GM10847 (cell line): Measurements from ENCODE around the gene RAPGEF3.

Experiments used
- POLR2A ChIP-seq: IDR thresholded peaks from 2 replicates; pipeline ENCODE4 v1.6.1; 2011; ENCODE audit not compliant: insufficient read length; ENCODE audit errors: extremely low read depth

Gene RAPGEF3

DNA sequence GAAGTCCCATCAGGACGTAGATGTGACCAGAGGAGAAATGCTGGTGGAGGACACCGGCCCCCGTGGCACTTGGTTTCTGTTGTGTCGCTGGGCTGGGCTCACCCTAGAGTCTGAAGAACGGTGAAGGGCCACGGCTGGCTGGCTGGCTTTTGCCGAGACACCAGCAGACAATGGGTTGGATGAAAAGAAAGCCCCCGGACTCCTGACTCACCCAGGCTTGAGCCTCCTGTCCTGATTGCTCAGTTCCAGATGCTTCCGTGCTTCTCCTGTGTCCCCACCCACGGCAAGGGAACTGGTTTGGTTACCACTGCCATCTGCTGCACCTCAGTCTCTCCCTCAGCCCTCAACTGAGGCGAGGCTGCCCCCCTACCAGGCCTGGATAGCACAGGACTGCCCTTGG is 23.0 kb downstream of the RAPGEF3 start:
- TF ChIP-seq POLR2A: no peak

DNA sequence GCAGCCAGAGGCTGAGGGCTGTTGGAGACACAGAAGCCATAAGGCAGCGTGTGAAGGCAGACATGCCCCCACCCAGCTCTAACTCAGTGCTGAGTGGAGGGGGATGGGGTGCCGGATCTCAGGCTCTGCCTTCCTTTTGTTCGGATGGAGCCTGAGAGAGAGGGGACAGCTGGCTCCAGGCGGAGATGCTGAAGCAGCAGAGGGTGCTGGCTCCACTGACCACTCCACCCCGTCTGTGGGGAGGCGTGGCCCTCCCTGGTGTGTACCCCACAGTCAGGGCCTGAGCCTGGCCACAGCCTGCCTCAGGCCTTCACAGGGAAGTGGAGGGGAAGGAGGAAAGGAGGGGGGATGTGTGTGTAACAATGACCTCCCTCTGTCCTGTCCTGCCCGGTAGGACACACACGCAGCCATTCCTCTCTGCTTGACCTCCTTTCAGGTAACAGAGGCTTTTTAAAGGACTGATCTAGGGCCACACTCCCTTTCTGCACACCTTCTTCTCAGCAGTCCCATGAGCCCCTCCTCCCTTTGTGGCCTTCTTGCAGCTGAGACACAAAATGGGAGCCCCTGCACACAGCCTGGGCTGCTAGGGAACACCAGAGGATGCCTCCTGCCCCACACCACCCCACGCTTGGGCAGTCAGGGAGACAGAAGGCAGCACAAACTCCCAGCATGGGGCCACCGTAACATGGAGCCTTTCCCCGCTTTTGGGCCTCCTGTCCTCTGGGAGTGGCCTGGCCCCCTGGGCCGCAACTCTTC is 23.8 kb downstream of the RAPGEF3 start:
- TF ChIP-seq POLR2A: no peak

DNA sequence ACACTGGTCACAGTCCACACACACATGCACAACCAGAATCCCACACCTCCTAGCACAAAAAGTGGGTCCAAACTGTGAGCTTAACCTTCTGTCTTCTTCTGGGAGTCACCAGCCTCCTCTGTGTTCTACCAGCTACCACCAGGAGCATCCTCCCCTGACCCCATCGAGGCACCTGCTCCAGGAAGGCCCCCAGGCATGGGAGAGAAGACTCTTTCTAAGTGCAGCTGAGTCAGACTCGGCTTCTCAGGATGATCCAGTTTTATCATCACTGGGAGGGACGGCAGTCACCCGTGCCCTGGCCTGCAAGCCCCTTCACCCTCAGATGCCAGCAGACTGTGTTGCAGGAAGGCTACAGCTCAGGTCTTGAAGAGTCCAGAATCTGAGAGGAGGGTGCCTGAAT is 25.5 kb downstream of the RAPGEF3 start:
- TF ChIP-seq POLR2A: no peak

DNA sequence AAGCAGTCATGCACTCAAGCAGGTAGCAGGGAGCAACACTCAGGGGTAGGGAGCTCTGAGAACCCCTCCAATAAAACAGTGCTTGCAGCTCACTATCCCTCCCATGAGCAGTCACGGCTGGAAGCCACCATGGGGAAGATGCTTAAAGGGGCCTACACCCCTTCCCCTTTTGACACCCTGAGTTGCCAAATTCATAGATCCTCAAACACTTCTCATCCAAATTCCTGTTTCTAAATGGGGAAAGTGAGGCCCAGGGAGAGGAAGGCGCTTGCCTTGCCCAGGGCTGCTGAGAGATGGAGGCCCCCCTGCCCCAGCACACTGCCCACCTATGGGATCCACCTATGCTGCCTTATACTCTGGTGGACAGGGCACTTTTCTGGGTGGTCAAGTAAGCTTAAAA is 26.2 kb downstream of the RAPGEF3 start:
- no peak for TF ChIP-seq POLR2A

DNA sequence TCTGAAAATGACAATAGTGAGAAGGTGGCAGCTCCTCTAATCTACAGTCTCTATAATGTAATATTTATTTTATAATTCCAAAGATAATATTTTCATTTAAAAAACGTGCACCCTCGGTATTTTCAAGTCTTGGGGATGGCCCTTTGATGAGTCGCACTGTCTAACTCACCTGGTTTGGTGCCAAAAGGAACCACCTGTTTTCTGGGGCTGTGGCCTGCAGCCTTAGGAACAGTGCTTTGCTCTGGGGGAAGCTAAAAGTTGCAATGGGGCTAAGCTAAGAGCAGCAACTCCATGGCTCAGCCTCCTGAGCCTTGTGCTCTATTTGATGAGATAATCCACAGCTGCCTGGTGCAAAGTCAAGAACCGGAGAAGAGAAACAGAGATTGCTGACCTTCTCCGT is 27.0 kb downstream of the RAPGEF3 start:
- TF ChIP-seq POLR2A: no peak

DNA sequence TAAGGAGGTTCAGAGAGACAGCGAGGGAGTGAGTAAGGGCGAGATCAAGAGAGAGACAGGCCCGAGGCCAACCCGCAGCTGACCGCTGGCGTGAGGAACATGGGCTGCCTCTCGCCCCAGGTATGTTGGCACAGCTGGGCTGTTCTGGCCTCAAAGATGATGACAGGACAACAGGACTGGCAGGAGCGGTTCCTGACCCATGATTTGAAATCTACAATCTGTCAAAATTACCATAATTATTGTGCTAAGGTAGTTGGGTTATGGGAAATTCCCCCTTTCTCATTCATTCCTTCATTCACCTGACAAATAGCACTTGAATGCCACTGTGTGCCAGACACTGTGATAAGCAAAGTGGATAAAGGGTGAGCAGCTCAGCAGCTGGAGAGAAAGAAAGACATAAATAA is 28.3 kb downstream of the RAPGEF3 start:
- no peak for TF ChIP-seq POLR2A

DNA sequence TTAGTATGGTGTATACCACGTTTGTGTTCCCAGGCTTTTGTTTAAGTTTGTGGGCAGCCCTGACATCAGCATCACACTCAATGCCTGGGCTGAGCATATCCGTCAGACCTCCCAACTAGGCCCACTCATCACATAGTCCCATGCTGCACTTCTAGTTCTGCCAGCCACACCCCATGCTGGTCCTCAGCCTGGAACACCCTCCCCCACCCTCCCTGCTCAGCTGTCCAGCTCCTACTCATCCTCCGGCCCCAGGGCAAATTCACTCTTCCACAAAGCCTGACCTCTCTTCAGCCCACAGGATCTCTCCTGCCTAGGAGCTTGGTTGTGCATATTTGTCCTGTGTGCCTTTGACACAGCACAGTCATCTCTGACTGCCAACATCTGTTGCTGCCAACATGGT is 29.4 kb downstream of the RAPGEF3 start:
- no peak for TF ChIP-seq POLR2A

DNA sequence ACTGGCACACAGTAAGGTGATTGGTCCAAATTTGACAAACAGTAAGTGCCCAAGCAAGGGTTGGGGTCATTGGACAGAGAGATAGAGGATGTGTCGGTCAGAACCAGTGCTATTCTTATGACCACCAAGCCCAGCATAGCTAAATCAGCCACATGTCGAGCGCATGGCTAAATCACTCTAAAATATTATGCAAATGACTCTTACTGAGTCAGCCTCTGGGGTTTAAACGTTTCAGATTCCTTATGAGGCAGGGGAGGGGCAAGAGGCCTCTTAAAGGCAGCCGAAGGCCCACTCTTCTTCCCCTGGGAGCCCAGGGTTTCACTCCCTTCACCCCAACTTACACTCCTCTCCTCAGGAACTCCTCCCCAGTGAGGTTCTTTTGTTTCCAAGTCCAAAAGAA is 32.8 kb downstream of the RAPGEF3 start:
- TF ChIP-seq POLR2A: no peak

DNA sequence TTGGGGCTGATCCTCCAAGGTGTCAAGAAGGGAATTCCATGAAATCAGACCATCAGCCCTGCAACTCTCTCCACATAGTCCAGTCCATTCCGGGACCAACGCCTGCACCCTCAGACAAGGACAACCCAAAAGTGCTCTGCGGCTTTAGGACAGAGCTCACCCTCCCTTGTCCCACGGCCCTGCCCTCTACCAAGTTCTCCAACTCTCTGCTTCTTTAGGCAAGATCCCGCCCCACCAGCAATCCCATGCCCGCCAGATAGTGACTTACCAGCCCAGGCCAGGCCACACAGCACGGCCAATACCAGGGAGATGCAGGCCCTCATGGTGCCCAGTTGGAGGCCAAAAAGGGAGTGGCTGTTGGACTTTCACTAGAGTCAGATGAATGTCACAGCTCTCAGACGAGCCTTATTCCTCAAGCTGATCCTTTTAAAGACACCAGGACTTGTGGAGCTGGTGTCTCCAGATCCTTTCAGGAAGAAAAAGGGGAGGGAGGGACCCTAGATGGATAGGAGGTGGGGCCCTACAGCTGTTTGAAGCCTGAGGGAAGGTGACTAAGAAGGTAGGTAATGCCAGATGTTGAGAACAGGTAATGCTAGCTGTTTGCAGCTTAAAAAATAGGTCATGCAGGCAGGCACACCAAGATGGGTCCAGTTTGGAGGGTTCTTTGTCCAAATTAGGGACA is 33.4 kb downstream of the RAPGEF3 start, which contains the start of gene ENDOU:
ENDOU (minus strand) TSS at position 400 of the 682 bp plus-strand sequence; CDS start at position 323, 77 bp downstream.
- no peak for TF ChIP-seq POLR2A

DNA sequence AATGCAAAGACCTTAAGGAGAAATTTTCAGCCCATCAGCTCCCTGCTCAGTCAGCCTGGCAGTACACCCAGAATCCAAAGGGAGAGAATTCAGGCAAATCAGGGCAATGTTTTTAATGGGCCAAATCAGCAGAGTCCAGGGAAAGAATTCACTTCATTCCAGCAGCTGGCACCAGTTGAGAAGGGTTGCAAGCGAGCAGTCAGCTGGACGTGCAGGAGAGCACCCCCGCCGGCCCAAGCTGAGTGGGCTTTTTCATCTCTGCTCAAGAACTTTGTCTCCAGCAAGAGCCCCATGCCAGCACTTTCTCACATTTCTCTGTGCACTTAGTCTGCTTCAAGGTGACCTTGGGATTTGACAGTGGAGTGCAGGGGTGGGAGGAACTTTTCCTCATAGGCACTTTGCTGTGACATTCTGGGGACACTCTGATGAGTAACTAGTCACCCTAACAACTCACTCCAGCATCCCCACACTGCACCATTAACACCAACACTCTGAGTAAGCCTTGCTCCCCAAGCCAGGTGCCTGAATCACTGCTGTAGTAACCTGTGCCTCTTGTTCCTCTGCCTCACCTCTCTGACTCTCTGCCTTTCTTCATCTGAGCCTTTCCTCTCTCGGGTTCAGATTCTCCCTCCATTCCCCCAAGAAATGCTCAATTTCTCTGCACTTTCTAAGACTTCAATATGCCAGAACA is 35.6 kb downstream of the RAPGEF3 start:
- TF ChIP-seq POLR2A: no peak

DNA sequence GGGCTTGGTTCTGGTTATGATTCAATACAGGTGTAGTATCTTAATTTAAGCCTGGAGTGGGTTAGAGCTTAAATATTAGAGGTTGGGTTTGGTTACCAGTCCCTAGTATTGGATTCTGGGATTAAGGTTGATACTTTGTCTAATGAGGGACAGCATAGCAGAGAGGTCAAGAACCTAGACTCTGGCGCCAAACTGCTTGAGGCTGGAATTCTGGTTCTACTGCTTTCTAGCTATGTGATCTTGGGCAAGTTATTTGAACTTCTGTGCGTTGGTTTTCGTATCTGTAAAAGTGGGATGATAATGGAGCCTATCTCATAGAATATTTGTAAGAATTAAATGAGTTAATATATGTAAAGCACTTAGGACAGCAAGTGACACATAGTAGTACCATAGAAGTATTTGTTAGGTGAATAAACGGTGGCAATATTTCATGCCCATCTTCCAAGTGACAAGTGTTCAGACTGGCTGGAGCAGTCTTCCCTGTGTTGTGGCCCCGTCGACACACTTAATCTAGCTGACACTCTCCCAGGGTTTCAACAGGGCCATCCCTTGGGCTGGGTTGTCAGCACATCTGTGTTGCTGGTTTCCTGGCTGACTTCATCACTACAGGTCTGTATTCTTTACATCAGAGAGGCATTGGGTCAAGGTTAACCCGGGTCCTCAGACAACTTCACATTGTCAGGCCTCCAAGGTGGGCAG is 36.4 kb downstream of the RAPGEF3 start:
- no peak for TF ChIP-seq POLR2A

DNA sequence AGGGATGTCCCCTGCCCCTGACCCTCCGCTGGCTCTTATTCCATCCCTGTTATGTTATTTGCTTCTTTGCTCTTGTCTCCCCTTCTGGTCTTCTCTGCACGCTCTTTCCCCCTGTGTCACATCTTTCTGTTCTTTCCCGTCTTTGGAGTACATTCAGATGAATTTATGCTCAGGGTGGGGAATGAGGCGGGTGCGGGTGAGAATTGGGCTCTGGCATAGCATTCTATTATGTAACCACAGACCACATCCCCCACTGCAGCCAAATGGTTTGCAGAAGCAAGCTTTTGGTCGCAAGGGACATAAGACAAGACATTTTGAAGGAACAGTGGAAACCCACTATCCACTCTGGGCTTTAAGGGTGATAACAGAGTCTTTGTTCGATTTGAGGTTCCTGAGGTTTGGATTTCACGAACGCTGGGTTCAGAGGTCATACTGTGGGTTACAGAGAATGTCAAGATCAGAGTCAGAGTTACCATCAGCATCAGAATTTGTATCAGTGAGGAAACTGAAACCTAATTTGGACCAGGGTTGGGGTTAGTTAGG is 37.2 kb downstream of the RAPGEF3 start:
- no peak for TF ChIP-seq POLR2A

DNA sequence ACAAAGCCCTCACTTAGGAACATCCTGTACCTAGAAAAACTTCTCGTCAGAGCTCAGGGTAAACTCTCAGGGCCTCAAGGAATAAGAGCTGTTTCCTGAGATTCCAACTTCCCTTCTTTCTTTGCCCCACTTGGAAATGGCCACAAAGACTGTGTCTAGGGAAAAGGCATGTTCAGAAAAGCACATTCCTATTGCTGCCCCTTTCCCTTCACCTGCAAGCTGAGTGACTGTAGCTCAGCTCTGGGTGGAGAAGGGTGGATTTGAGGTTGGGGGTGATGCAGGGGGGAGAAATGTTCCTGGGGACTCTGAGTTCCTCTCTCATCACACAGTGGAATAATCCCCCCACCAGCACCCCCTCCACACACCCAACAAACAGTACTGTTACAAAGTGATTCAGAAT is 40.1 kb downstream of the RAPGEF3 start:
- no peak for TF ChIP-seq POLR2A

DNA sequence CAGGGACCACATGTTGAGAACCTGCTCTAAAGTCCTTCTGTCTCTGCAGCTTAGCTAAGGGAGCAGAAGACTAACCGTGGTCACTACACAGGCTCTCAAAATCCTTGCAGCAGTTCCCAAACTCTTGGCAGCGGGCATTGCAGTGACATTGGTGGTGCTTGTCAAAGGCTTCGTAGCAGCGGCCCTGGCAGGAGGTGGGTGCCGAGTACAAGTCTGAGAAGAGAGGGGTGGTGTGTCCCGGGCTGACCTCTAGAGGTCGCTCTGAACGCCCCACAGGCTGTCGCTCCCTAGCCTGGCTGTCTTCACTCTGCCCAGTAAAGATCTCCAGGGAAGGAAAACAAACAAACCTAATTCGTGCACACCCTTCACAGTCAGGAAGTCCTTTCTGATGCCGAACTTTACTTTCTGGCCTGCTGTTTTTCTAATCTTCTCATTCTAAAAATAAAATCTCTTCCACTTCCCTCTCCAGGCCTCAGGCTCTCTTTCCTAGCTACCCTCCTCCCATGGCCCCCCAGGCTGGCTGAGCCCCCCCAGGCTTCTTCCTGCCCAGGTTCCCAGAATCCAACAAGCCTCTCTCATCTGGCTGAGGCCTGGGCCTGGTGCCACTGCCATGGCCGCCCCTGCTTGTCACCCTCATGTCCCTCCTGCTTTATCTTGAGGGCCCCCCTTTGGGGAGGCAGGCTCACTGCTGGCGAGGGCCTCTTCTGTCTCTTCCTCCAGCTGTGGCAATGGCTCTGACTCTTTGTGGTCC is 41.1 kb downstream of the RAPGEF3 start:
- TF ChIP-seq POLR2A: no peak
